ENCODE results near the gene HAP1. TPM values are rescaled to one million over a fixed set of nuclear protein-coding genes. Genes with fewer than 3 reads are reported as not detected.

The HAP1 gene
- total and polyA plus RNA-seq, 4 donors = 0.06 TPM; not detected in 3

DNA sequence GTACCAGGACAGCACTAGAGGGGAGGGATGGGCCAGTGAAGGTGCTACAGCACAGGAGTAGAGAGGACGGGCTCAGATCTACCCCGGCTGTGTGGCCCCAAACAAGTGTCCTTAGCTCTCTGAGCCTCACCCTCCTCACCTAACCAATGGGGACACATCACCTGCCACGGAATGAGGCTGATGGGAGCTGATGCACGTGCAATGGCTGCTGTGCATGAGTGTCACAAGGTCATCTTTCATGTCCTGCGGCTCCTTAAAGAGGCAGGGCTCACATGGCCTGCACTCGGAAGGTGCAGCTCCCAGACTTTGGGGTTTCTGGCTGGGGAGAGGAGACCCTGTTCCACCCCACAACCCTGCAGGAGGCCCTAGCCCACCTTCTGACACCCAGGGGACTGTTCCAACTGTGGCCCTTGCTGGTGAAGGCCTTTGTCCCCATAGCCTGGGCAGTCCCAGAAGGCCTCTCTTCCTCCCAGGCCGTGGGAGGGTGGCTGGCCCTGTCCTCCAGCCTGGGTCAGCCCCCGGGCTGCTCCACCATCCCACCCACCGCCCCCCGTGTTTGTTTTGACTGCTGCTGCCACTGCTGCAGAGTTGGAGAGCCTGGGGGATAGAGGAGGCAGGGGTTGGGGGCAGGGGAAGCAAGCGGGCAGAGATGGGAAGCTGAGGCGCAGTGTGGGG, 10.5 kb downstream of the HAP1 start:
- H3K4me3 ChIP-seq (ENCODE audit: low read length in 2 of 2) = no peak overlapping the region
- no peaks in the 10 kb centered on the region for H3K9me3 ChIP-seq (ENCODE audit: control insufficient read depth, low read length)
- intact Hi-C loops (cut with DNase I) = no loop called here
- WGBS, 2 donors = 71 to 77% methylated on average over 11 to 12 of the region's 12 CpGs
- no peaks in the 10 kb centered on the region for H3K27me3 ChIP-seq (ENCODE audit: control insufficient read depth in 1 of 2, insufficient read depth in 2 of 2, low read length in 1 of 2)
- no peaks in the 10 kb centered on the region for H3K36me3 ChIP-seq (ENCODE audit: control insufficient read depth in 1 of 2, insufficient read depth in 2 of 2, low read length in 1 of 2)
- ATAC-seq (ENCODE audit: low FRiP score) (no peak), DNase-seq (no peak)
- no peak overlapping the region for H3K27ac ChIP-seq (ENCODE audit: low read depth in 1 of 2, low read length in 2 of 2)
- no peaks in the 10 kb centered on the region for H3K4me1 ChIP-seq (ENCODE audit: control insufficient read depth in 1 of 2, insufficient read depth in 2 of 2, low read length in 2 of 2)

DNA sequence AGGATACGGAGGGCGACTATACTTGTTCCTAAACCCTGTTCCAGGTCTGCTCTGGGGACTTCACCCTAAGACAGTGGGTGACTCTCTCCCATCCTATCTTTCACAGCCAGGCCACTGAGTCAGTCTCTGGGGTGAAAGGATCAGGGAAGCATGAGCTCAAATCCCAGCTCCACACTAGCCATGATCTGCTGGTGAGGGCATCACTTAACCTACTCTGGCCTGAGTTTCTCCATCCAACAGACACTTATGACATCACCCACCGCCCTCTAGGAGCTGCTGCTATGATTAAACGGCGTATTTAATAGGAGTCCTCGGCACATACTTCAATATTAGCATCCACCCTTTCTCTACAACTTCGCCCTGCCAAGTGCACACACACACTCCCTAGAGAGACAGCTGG, 12.2 kb downstream of the HAP1 start:
- H3K4me3 ChIP-seq (ENCODE audit: low read length in 2 of 2) = no peak overlapping the region
- no peak for ATAC-seq (ENCODE audit: low FRiP score)
- no peaks in the 10 kb centered on the region for H3K36me3 ChIP-seq (ENCODE audit: control insufficient read depth in 1 of 2, insufficient read depth in 2 of 2, low read length in 1 of 2)
- H3K27me3 ChIP-seq (ENCODE audit: control insufficient read depth in 1 of 2, insufficient read depth in 2 of 2, low read length in 1 of 2) = no peaks in the 10 kb centered on the region
- no peaks in the 10 kb centered on the region for H3K9me3 ChIP-seq (ENCODE audit: control insufficient read depth, low read length)
- H3K4me1 ChIP-seq (ENCODE audit: control insufficient read depth in 1 of 2, insufficient read depth in 2 of 2, low read length in 2 of 2) = no peaks in the 10 kb centered on the region
- intact Hi-C loops (cut with DNase I) = no loop called here
- DNase-seq = no peak
- 87 to 88% methylated on average over 7 of the region's 7 CpGs for WGBS, 2 donors
- H3K27ac ChIP-seq (ENCODE audit: low read depth in 1 of 2, low read length in 2 of 2) = no peak overlapping the region

DNA sequence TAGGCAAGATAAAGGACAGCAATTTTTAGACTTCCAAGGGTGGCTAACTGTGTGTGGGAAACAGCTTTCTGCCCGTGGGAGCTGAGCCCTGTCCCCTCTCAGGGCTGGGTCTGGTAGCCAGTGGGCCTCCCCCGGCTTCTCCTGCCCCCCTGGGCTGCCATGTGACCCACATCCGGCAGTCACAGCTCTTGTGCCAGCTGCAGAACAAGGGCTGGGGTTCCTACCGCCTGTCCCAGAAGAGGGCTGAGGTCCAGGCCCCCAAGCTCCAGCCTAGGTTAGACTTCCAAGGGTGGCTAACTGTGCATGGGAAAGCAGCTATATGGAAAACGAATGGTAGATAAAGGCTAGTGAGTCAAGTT, 16.2 kb downstream of the HAP1 start:
- Histone ChIP-seq H3K27ac (ENCODE audit: low read depth in 1 of 2, low read length in 2 of 2) (no peak overlapping the region), H3K4me3 (ENCODE audit: low read length in 2 of 2) (no peak overlapping the region), H3K27me3 (ENCODE audit: control insufficient read depth in 1 of 2, insufficient read depth in 2 of 2, low read length in 1 of 2) (no peaks in the 10 kb centered on the region), H3K4me1 (ENCODE audit: control insufficient read depth in 1 of 2, insufficient read depth in 2 of 2, low read length in 2 of 2) (no peaks in the 10 kb centered on the region), H3K9me3 (ENCODE audit: control insufficient read depth, low read length) (no peaks in the 10 kb centered on the region), H3K36me3 (ENCODE audit: control insufficient read depth in 1 of 2, insufficient read depth in 2 of 2, low read length in 1 of 2) (no peaks in the 10 kb centered on the region)
- intact Hi-C loops (cut with DNase I) = no loop called here
- 33 to 42% methylated on average over 5 of the region's 5 CpGs for WGBS, 2 donors
- DNase-seq (no peak), ATAC-seq (ENCODE audit: low FRiP score) (no peak)

DNA sequence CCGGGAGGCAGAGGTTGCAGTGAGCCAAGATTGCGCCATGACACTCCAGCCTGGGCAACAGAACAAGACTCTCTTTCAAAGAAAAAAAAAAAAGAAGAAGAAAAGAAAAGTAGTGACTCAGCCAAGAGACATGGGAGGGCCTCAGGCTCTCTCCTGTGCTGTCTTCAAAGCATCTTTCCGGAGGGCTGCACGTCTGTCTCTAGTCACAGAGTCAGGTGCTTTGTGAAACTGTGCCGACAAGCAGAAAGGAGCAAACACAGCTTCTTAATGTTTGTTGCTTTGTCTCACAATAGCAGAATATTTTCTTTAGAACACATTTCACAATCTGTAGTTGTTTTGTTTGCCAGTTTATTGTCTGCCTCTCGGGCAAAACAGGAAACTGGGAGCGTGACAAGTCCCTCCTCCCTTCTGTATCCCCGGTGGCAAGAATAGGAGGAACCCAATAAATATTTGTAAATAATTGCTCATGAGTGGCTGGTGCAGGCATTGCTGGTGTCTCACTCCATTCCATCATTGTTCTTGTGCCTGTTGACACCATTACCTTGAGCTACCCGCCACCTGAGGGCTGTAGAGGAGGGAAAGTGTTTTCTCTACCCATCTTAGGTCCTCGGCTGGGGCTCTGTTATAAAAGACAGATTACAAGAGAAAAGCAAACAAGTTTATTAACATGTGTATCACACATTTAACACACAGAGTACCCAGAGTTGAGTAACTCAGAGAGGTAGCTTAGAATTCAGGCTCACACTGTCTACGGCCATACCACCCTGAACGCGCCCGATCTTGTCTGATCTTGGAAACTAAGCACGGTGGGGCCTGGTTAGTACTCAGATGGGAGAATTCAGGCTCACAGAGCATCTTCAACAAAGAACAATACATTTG, 16.8 kb downstream of the HAP1 start:
- Histone ChIP-seq H3K36me3 (ENCODE audit: control insufficient read depth in 1 of 2, insufficient read depth in 2 of 2, low read length in 1 of 2) (no peaks in the 10 kb centered on the region), H3K27ac (ENCODE audit: low read depth in 1 of 2, low read length in 2 of 2) (no peak overlapping the region), H3K4me1 (ENCODE audit: control insufficient read depth in 1 of 2, insufficient read depth in 2 of 2, low read length in 2 of 2) (no peaks in the 10 kb centered on the region), H3K4me3 (ENCODE audit: low read length in 2 of 2) (no peak overlapping the region), H3K27me3 (ENCODE audit: control insufficient read depth in 1 of 2, insufficient read depth in 2 of 2, low read length in 1 of 2) (no peaks in the 10 kb centered on the region), H3K9me3 (ENCODE audit: control insufficient read depth, low read length) (no peaks in the 10 kb centered on the region)
- DNase-seq (no peak), ATAC-seq (ENCODE audit: low FRiP score) (no peak)
- intact Hi-C loops (cut with DNase I) = no loop called here
- WGBS, 2 donors = 72 to 75% methylated on average over 15 of the region's 15 CpGs

DNA sequence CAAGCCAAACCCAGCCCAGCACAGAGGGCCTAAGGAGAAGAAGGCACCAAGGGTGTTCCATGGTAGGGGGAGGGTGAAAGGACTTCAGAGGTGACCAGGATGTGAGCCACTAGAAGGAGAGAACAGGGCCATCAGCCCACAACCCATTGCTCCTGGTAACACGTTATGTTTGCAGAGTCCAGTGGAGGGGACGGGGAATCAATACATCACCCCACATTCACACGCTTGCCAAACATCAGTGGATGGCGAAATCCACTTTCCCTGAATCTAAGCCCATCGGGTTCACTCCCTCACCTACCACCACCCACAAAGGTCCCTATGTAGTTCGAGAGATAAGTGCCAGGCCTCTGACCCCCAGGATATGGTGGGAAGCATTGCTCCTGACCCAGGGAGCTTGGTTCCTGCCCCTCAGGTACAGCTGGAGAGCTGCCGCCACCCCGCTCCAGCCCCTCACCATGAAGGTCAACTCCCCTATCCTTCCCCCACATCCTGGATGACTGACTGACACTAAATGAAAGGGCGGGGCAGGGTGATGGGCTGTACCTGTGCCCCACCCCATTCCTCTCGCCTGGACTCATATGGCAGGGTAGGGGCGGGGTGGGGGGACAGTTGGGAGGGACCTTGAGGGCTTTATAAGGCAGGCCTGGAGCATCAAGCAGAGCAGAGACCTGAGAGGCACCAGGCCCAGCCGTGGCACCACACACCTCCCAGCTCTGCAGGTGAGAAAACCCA, 22.6 kb downstream of the HAP1 start, which contains the start of gene GAST:
GAST (plus strand) TSS at position 663 of the 732 bp plus-strand sequence. CDS start 3,106 bp downstream, outside the sequence.
- 89 to 92% methylated on average over 11 to 12 of the region's 12 CpGs for WGBS, 2 donors
- ATAC-seq (ENCODE audit: low FRiP score) (no peak), DNase-seq (no peak)
- H3K4me1 ChIP-seq (ENCODE audit: control insufficient read depth in 1 of 2, insufficient read depth in 2 of 2, low read length in 2 of 2) = no peaks in the 10 kb centered on the region
- intact Hi-C loops (cut with DNase I) = no loop called here
- no peaks in the 10 kb centered on the region for H3K27me3 ChIP-seq (ENCODE audit: control insufficient read depth in 1 of 2, insufficient read depth in 2 of 2, low read length in 1 of 2)
- H3K36me3 ChIP-seq (ENCODE audit: control insufficient read depth in 1 of 2, insufficient read depth in 2 of 2, low read length in 1 of 2) = no peaks in the 10 kb centered on the region
- no peak within 1 kb of the TSS for H3K4me3 ChIP-seq (ENCODE audit: low read length in 2 of 2)
- H3K9me3 ChIP-seq (ENCODE audit: control insufficient read depth, low read length) = no peaks in the 10 kb centered on the region
- no peak within 1 kb of the TSS for H3K27ac ChIP-seq (ENCODE audit: low read depth in 1 of 2, low read length in 2 of 2)

DNA sequence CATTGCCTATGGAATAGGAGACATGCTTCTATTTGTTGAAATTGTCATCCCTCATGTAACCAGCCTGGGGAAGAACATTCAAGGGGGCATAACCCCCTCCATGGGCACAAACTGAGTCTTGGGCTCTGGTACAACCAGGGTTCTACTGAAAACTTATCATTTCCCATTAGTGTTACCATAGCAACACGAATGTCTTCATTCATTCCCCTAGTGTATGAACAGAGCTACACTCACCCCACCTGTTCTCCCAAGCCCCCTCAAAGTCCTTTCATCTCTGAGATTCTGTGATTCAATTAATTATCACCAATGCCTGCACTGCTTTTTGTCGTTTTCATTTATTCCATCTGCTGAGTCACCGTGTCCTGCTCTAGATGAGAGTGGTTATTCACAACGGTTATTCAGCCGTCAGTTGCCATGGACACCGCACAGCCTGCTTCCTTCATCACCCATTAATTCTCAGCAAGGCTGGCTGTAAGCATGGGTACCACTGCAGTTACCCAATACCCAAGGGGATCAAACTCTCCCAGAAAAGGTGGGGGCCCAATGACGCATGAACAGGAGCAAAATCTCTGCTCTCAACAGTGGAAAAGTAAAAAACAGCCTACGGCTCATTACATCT, 23.9 kb downstream of the HAP1 start:
- Histone ChIP-seq H3K27ac (ENCODE audit: low read depth in 1 of 2, low read length in 2 of 2) (no peak overlapping the region), H3K9me3 (ENCODE audit: control insufficient read depth, low read length) (no peaks in the 10 kb centered on the region), H3K4me1 (ENCODE audit: control insufficient read depth in 1 of 2, insufficient read depth in 2 of 2, low read length in 2 of 2) (no peaks in the 10 kb centered on the region), H3K4me3 (ENCODE audit: low read length in 2 of 2) (no peak overlapping the region), H3K36me3 (ENCODE audit: control insufficient read depth in 1 of 2, insufficient read depth in 2 of 2, low read length in 1 of 2) (no peaks in the 10 kb centered on the region), H3K27me3 (ENCODE audit: control insufficient read depth in 1 of 2, insufficient read depth in 2 of 2, low read length in 1 of 2) (no peaks in the 10 kb centered on the region)
- DNase-seq (no peak), ATAC-seq (ENCODE audit: low FRiP score) (no peak)
- intact Hi-C loops (cut with DNase I) = no loop called here
- WGBS, 2 donors = 52 to 54% methylated on average over 8 of the region's 8 CpGs

DNA sequence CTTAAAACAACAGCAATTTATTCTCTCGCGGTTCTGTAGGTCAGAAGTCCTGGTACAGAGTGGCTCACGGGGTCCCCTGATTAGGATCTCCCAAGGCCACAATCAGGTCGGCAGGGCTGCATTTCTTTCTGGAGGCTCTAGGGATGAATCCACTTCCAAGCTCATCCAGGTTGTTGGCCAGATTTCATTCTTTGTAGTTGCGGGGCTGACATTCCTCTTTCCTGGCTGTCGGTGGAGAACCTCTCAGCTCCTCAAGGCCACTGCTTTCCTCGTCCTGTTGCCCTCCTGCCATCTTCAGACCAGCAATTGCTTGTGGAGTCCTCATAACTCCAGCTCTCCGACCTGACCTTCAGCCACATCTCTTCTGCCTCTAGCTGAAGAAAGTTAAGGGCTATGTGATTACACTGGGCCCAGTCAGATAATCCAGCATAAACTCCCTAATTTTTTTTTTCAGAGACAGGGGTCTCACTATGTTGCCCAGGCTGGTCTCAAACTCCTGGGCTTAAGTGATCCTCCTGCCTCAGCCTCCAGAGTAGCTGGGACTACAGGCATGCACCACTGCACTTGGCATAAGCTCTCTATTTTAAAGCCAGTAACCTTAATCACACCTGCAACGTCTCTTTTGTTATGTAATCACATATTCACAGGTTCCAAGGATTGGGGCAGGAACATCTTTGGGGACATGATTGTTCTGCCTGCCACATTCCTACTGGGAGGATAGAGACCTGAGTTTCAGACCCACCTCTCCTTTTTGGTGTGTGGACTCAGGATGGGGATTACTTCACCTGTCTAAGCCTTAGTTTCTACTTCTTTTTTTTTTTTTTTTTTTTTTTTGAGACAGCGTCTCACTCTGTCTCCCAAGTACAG, 26.4 kb downstream of the HAP1 start:
- intact Hi-C loops (cut with DNase I) = no loop called here
- WGBS, 2 donors = 77 to 79% methylated on average over 10 of the region's 10 CpGs
- H3K36me3 ChIP-seq (ENCODE audit: control insufficient read depth in 1 of 2, insufficient read depth in 2 of 2, low read length in 1 of 2) = no peaks in the 10 kb centered on the region
- H3K4me1 ChIP-seq (ENCODE audit: control insufficient read depth in 1 of 2, insufficient read depth in 2 of 2, low read length in 2 of 2) = no peaks in the 10 kb centered on the region
- ATAC-seq (ENCODE audit: low FRiP score) (no peak), DNase-seq (no peak)
- H3K9me3 ChIP-seq (ENCODE audit: control insufficient read depth, low read length) = no peaks in the 10 kb centered on the region
- H3K27ac ChIP-seq (ENCODE audit: low read depth in 1 of 2, low read length in 2 of 2) = no peak overlapping the region
- no peaks in the 10 kb centered on the region for H3K27me3 ChIP-seq (ENCODE audit: control insufficient read depth in 1 of 2, insufficient read depth in 2 of 2, low read length in 1 of 2)
- no peak overlapping the region for H3K4me3 ChIP-seq (ENCODE audit: low read length in 2 of 2)
